GM18526 (cell line): ENCODE data around the gene CHKA.

Source experiments
- POLR2A ChIP-seq: IDR thresholded peaks from 3 replicates; pipeline ENCODE4 v1.6.1; 2011; ENCODE audit not compliant: insufficient read length; ENCODE audit errors: extremely low read depth

CHKA gene

GRCh38 chr11:68014157-68014946, 106.8 kb downstream of the CHKA start:
- TF ChIP-seq POLR2A: no peak

DNA sequence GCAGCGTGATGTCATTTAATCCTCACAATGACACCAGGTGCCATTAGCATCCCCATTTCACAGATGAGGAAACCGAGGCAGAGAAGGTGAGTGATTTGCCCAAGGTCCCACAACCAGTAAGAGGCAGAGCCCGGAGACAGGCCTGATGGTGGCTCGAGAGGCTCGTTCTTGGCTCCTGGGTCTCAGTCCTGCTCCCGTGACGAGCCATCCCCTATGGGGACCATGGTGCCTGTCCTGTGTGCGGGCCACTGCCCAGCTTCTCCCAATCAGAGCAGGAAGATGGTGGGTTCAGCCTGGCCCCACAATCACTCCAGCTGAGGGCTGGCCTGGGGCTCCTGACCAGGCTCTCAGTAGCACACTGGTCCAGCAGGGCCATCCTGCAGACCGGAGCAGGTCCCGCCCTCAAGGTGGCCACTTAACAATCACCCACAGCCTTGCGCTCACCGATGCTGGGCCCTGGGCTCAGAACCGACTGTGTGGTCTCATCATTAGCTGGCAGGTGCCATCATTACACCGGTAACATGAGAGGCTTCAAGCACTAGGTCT, 107.5 kb downstream of the CHKA start:
- TF ChIP-seq POLR2A: no peak

DNA sequence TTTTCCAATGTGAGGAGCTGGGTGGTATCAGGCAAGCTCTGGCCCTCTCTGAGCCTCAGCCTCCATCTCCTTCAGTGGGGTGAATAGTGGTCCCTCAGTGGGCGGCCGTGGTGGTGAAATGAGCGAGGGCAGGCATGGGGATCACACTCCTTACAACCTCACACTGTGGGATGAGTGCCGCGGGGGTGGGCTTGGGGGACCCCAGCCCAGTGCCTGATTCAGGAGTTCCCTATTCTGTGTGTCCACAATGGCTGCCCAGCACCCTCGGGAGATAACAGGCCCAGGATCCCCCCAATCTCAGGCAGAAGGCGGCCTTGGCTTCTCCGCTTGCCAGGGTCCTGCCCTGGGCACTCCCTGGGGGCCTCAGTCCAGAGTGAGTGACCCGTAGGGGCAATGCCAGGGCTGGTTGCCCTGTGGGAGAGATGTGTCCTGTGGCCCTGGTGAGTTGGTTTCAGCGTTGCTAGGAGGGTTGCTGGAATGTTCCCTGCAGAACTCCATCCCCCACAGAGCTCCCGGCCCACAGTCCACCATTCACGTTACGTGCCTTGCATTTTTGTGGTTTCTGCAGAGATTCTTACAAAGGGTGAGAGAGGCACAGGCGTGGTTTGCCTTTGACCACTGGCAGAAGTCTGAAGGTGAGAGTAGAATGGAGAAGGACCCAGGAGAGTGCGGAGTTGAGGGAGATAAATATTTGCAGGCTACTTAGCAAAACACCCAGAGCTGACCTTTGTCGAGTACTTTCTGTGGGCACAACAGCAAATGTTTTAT, 108.2 kb downstream of the CHKA start:
- no peak for TF ChIP-seq POLR2A

- no peak for TF ChIP-seq POLR2A
Observed at GRCh38 chr11:68012044-68012842, 108.9 kb downstream of the CHKA start.

DNA sequence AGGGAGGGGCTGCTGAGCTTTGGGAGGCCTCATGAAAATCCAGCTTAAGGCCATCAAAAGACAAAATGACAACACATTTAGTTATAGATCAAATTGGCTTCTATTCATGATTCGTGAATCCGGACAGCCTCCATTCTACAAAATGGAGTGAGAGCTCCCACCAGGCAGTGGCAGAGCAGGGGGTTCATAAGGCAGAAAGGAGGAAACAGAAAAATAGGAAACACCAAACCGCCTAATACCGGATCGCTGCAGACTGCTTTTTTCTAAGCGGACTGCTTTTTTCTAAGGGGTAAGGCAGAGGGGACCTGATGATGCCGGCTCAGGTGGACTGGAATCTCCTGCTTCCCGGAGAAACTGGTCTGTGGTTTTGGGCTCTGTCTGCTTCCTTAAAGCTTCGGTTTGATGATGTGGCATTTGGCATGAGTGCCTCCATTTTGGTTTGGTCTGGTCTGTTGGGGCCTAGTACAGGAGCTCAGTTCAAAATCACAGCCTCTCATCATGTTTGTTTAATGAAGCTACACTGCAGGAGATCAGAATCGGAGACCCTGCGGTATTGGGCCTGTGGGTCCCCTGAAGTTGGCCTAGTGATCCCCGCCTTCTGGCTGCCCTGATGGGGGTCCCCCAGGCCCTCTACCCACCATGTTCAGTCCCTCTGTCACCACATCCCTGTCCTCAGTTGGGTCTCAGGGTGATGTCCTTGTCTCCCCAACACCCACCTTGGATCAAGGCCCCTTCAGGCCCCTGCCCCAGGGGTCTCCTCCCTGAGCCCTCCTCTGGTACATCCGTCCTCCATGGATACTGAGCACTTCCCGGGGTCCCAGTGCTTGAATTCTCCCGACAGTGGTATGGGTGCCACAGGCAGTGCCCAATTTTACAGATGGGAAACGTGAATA, 109.9 kb downstream of the CHKA start:
- TF ChIP-seq POLR2A: no peak

- TF ChIP-seq POLR2A: no peak
Observed at GRCh38 chr11:68010090-68011041, 110.8 kb downstream of the CHKA start, which contains the start of gene ALDH3B1. ALDH3B1 (plus strand) TSS chr11:68010327; CDS start chr11:68015298, 4,971 bp downstream.

- TF ChIP-seq POLR2A: no peak
Observed at GRCh38 chr11:68009391-68010089, 111.6 kb downstream of the CHKA start.

DNA sequence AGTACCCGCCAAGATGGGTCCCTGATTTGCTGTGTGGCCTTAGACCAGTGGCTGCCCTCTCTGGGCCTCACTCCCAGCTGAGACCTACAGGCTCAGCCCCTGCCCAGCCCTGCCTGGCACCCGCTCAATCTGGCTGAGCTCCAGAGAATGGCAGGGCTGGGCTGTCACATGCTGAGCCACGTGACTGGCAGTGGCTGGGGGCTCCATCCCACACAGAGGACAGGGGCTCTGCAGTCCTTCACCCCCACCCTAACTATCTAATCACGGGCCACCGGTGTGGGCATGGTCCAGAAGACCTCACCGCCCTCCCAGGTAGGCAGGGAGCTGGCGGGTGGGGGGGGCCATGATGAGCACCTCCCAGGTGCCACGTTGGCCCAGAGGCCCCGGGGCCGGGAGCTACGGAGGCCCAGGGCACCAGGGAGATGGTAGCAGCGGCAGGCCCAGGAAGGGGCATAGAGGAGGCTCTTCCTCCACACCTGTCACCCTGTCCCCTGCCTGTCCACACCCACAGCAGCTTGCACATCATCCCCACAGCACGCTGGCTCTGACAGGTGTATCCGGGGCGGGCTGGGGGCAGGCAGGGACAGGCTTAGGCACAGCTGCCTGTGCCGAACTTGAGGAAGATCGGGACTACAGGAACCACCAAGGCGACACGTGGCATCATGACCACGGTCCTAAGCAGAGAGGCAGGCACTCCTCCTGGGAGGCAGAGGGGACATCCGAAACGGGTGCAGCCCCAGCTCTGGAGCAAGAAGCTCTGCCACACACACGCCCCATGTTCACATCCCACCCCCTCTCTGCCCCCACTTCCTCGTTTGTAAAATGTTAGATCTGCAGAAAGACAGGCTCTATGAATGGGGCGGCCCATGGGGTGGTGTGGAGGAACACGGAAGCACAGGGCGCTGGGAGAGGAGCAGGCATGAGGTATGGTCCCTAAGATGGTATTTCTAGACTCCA, 112.5 kb downstream of the CHKA start:
- TF ChIP-seq POLR2A: no peak

DNA sequence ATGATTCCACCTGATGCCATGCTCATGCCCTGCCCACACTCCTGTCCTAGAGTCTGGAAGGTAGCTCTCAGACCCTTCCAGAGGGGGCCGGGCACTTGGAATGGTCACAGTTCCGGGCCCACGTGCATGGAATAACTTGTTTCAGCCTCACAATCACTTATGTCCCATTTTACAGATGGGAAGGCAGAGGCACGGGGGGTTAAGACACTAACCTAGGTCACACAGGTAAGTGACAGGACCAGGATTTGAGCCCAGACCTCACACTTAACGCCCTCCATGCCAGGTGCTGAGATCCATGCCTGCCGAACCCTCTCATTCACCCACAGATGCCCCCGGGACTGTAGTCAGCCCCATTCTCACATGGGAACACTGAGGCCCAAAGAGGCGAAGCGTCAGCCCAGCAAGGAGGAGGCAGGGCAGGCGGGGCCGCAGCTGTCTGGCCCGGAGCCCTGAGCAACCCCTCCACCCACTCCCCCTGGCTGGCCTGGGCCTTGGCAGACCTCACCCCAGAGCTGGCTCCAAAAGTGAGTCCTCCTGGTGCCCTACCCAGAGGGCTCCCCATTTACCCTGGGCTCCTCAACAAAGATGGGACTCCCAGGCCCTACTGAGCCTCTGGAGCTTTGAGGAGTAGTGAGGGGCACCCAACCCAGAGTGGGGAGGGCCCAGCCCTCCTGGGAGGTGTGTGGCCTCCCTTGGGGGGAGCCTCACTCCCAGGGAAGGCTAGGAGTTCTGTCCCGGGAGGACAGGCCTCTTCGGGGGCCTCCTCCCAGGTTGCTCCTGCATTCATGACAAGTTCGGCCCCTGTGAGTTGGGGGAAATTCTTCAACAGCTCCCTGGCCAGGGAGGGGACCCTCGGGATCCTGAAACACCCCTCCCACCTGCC, 113.4 kb downstream of the CHKA start:
- TF ChIP-seq POLR2A: no peak

DNA sequence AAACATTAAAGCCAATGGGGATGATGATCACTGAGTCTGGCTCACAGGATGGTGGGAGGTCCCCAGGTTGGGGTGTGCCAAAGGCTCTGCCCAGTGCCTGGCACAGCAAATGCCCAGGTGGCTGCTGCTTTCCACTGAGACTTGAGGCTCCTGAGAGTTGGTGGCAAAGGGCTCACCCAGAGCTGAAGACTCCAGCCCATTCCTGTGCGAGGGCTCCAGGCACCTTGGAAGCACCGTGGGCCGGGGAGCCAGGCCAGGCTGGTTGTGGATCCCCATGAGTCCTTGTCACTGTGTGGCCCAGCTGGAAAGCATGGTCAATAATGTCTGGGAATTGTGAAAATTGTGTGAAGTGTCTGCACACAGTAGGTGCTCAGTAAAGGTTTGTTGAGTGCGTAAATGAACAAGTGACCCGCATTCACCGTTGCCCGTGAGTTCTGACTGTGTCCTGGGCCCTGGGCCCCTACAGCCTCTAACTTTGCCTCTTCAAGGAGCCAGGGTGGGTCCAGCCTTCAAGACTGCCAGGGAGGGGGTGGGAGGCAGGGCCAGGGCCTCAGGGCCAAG, 114.5 kb downstream of the CHKA start:
- TF ChIP-seq POLR2A: no peak
